GM12878 (cell line): ENCODE data around the gene TPD52L2. TPM values are rescaled to one million over a fixed set of nuclear protein-coding genes. Genes with fewer than 3 reads are reported as not detected.

Experiments
- ATAC-seq: fragments of 200-7000 bp; cut with Tn5 transposase; 3 replicates; pipeline ENCODE4 v1.9.1; 2020; ENCODE audit warnings: mild to moderate bottlenecking, moderate library complexity
- BruUV-seq: library from RNA; stranded (reverse); fragments of 400-500 nt; replicated peaks from 2 replicates; lab custom pipeline; 2021; lab: Mats Ljungman, UMichigan
- CTCF ChIA-PET: fragments of 300-600 bp; sonication (Branson Sonifier 250); formaldehyde crosslinking; extraction: SDS; loops from one replicate; lab custom pipeline; 2021; ENCODE audit warnings: inconsistent platforms; lab: Yijun Ruan, JAX
- POLR2A ChIA-PET: fragments of 350-600 bp; formaldehyde crosslinking; extraction: SDS; loops from one replicate; lab custom pipeline; 2021; ENCODE audit warnings: inconsistent platforms; lab: Charles Lee
- RAD21 ChIA-PET: fragments of 300-600 bp; sonication (Branson Sonifier 250); formaldehyde crosslinking; loops from one replicate; lab custom pipeline; 2023; ENCODE audit warnings: antibody characterized with exemption; ENCODE audit not compliant: unreplicated experiment; lab: Charles Lee
- SMC1A ChIA-PET: fragments of 300-600 bp; sonication (Branson Sonifier 250); formaldehyde crosslinking; loops from one replicate; lab custom pipeline; 2023; ENCODE audit not compliant: unreplicated experiment, uncharacterized antibody; lab: Charles Lee
- DNase-seq: peaks from one replicate; pipeline ENCODE4 v3.0.0-alpha.2; 2011; ENCODE audit warnings: low read depth, low spot score
- FAIRE-seq: peaks from 3 replicates; lab custom pipeline; 2011; peaks lifted over from hg19 to GRCh38; lab: Jason Lieb, UNC
- H2AFZ ChIP-seq: 2 replicates; pipeline ENCODE4 v1.6.0; 2011; ENCODE audit warnings: low read depth, low read length, control low read depth; ENCODE audit not compliant: control insufficient read depth
- H3K27ac ChIP-seq: 2 replicates; pipeline ENCODE4 v1.5.1; 2011; ENCODE audit warnings: control low read depth; ENCODE audit not compliant: control insufficient read depth, insufficient read depth
- H3K27me3 ChIP-seq, 2 experiments: replicated peaks in 1 of 2; 2 replicates each; pipeline versions ENCODE4 v1.6.0 to v1.6.1; 2011; ENCODE audit warnings: low read length in 1 of 2; ENCODE audit not compliant: control insufficient read depth in 2 of 2, insufficient read depth in 2 of 2
- H3K36me3 ChIP-seq, 2 experiments: 2 replicates each; pipeline ENCODE4 v1.5.1; 2011; ENCODE audit warnings: low read length in 1 of 2; ENCODE audit not compliant: control insufficient read depth in 2 of 2, insufficient read depth in 2 of 2
- H3K4me1 ChIP-seq: 2 replicates; pipeline ENCODE4 v1.6.1; 2011; ENCODE audit warnings: mild to moderate bottlenecking, low read length, moderate library complexity, mixed read lengths; ENCODE audit not compliant: control insufficient read depth, insufficient read depth
- H3K4me2 ChIP-seq: 2 replicates; pipeline ENCODE4 v1.6.0; 2011; ENCODE audit warnings: control low read depth; ENCODE audit not compliant: control insufficient read depth, insufficient read depth
- H3K4me3 ChIP-seq: fragments of 200-600 bp; sonication (generic); 2 replicates; pipeline ENCODE4 v1.5.1; 2016
- H3K79me2 ChIP-seq: 2 replicates; pipeline ENCODE4 v1.6.0; 2011; ENCODE audit warnings: low read length; ENCODE audit not compliant: control insufficient read depth, insufficient read depth
- H3K9ac ChIP-seq: 2 replicates; pipeline ENCODE4 v1.8.0; 2011; ENCODE audit warnings: low read length, control low read depth, mixed read lengths; ENCODE audit not compliant: control insufficient read depth, insufficient read depth
- H3K9me3 ChIP-seq: replicated peaks from 3 replicates; pipeline ENCODE4 v1.5.1; 2011; ENCODE audit warnings: mild to moderate bottlenecking, low read length; ENCODE audit not compliant: control insufficient read depth, insufficient read depth
- H4K20me1 ChIP-seq: 2 replicates; pipeline ENCODE4 v1.6.0; 2011; ENCODE audit not compliant: control insufficient read depth, insufficient read depth
- BCL11A ChIP-seq: IDR thresholded peaks from 2 replicates; pipeline ENCODE4 v1.6.1; 2011; ENCODE audit warnings: low read depth, low read length
- CBX5 ChIP-seq: sonication (generic); IDR thresholded peaks from 2 replicates; pipeline ENCODE4 v1.6.1; 2016; ENCODE audit warnings: low read depth, moderate library complexity, mild to moderate bottlenecking, inconsistent platforms
- DPF2 ChIP-seq: fragments of 450-650 bp; IDR thresholded peaks from 2 replicates; pipeline ENCODE4 v1.6.1; 2017; ENCODE audit warnings: mild to moderate bottlenecking
- MTA2 ChIP-seq: fragments of 450-650 bp; IDR thresholded peaks from 2 replicates; pipeline ENCODE4 v1.6.1; 2016; ENCODE audit warnings: low read depth, mild to moderate bottlenecking, moderate library complexity
- PAX8 ChIP-seq: fragments of 450-650 bp; IDR thresholded peaks from 2 replicates; pipeline ENCODE4 v1.6.1; 2017; ENCODE audit warnings: mild to moderate bottlenecking, moderate library complexity
- RCOR1 ChIP-seq: conservative IDR thresholded peaks from 2 replicates; pipeline ENCODE4 v1.6.1; 2012; ENCODE audit warnings: low read depth, low read length, improper control_type of control experiment
- STAT3 ChIP-seq: IDR thresholded peaks from 2 replicates; pipeline ENCODE4 v1.6.1; 2011; ENCODE audit warnings: low read depth, low read length, improper control_type of control experiment
- WGBS: methylation state at CpG from one replicate; pipeline ENCODE4 v1.1.6; 2016; ENCODE audit warnings: low lambda C conversion rate; ENCODE audit not compliant: insufficient replicate concordance, insufficient coverage; ENCODE audit errors: missing lambda C conversion rate; 5-methylcytosine and 5-hydroxymethylcytosine counted together
- in situ Hi-C: fragments of 300-500 bp; cut with MboI; formaldehyde crosslinking; loops from 9 replicates; pipeline ENCODE4 v1.14.3; 2018; ENCODE audit warnings: mixed read lengths
- intact Hi-C: fragments of 100-400 bp; cut with micrococcal nuclease; formaldehyde crosslinking; loops from one replicate; pipeline ENCODE4 v1.14.2; 2022; ENCODE audit not compliant: unreplicated experiment
- polyA plus RNA-seq, 11 experiments: library from polyadenylated mRNA; depleted of rRNA in 4 of 11; unstranded in 6 of 11; stranded (reverse) in 5 of 11; fragments of >200 nt; fragmentation: Nextera tagmentation in 4 of 11; fragmentation: Illumina TruSeq in 1 of 11; extraction: Ambion mirVana in 4 of 11; extraction: Trizol in 1 of 11; gene quantifications; 1 replicate in 1 of 11; 2 replicates in 10 of 11; pipeline versions ENCODE4 v1.2.1 to v1.2.3, GENCODE V29; 2011 to 2016; ENCODE audit warnings: inconsistent platforms in 2 of 11, missing spikeins in 2 of 11, low read depth in 1 of 11
- total RNA-seq, 4 experiments: library from RNA; depleted of rRNA in 3 of 4; stranded (reverse); fragments of >200 nt in 3 of 4; fragmentation: Illumina TruSeq in 1 of 4; extraction: Trizol in 1 of 4; gene quantifications; 2 replicates each; pipeline versions ENCODE4 v1.2.1 to v1.2.3, GENCODE V29; 2013 to 2021
- TF ChIP-seq, protein P1 (sequence below): fragments of 450-650 bp; IDR thresholded peaks from 2 replicates; pipeline ENCODE4 v1.6.1; 2017; ENCODE audit warnings: mild to moderate bottlenecking

The TPD52L2 gene
- total and polyA plus RNA-seq, 10 of the 15 experiments (the other 5 are each of a cell fraction or from before 2014, with no cell fraction given) = 1.6 to 71.0 (median 46.3) TPM

DNA sequence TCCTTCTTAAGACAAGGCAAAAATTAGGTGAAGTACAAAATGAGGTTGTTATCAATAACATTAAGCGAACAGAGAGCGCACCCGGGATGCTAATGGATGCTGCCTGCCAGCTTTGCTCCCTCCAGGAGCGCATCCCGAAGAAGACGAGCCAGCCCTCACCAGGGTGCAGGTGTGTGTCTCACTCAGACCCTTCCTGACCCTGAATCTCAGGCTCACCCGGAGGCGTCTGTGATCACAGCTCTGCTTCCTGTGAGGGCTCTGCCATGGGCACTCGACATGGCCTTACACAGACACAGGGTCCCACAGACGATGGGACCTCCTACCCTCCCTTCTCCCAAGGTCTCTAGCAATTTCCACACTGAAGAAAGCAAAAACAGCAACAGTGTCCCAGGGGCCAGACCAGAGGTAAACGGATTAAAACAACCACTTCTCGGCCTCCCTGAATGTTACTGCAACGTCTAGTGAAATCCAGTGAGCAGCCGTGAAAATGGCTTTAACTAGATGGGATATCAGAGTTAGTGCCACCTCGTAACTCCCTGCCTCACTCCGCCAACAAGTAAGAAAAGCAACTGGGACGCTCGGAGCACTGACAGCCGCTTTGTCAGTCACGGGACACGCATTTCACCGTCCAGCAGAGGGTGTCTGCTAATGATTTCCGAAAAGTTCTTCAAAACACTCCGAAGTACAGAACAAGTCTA lies 45.7 kb upstream of the TPD52L2 start:
- H3K9ac ChIP-seq = no peak overlapping the region
- no peak for TF ChIP-seq CBX5
- TF ChIP-seq, protein P1, sequence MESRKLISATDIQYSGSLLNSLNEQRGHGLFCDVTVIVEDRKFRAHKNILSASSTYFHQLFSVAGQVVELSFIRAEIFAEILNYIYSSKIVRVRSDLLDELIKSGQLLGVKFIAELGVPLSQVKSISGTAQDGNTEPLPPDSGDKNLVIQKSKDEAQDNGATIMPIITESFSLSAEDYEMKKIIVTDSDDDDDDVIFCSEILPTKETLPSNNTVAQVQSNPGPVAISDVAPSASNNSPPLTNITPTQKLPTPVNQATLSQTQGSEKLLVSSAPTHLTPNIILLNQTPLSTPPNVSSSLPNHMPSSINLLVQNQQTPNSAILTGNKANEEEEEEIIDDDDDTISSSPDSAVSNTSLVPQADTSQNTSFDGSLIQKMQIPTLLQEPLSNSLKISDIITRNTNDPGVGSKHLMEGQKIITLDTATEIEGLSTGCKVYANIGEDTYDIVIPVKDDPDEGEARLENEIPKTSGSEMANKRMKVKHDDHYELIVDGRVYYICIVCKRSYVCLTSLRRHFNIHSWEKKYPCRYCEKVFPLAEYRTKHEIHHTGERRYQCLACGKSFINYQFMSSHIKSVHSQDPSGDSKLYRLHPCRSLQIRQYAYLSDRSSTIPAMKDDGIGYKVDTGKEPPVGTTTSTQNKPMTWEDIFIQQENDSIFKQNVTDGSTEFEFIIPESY = no peak
- TF ChIP-seq BCL11A = no peak
- TF ChIP-seq PAX8 = no peak
- TF ChIP-seq STAT3 = no peak
- TF ChIP-seq DPF2 = no peak
- TF ChIP-seq MTA2 = no peak
- TF ChIP-seq RCOR1 = no peak
- TF ChIP-seq, all 136 proteins: peak for 0
- no peak for FAIRE-seq
- SMC1A ChIA-PET = no interaction called here
- Histone ChIP-seq H2AFZ (no peak overlapping the region), H3K36me3 (no peaks in the 10 kb centered on the region), H3K79me2 (no peaks in the 10 kb centered on the region), H4K20me1 (no peaks in the 10 kb centered on the region), H3K4me3 (no peak overlapping the region), H3K4me2 (no peak overlapping the region), H3K27ac (no peak overlapping the region), H3K4me1 (0 out of 2 replicates have a peak, but pooled peaks cover 4% of the 10 kb centered on the region), H3K27me3 (no peaks in the 10 kb centered on the region), H3K9me3 (no peaks in the 10 kb centered on the region)
- no peak for DNase-seq
- POLR2A ChIA-PET = no interaction called here
- intact Hi-C loops (no loop called here), in situ Hi-C loops (no loop called here)
- no peak for ATAC-seq
- no TSS peak for BruUV-seq
- 77% methylated on average over 24 of the region's 24 CpGs for WGBS
- RAD21 ChIA-PET = no interaction called here
- CTCF ChIA-PET = no interaction called here
